Erythroblast (primary cell): ENCODE data around the gene KRT10.

ENCODE experiments used
- DNase-seq, 2 experiments: peaks; one replicate each; lab custom pipeline; 2025; lab: John Stamatoyannopoulos, UW
- GATA1 ChIP-seq: IDR thresholded peaks from 2 replicates; pipeline ENCODE4 v1.6.1; 2011; ENCODE audit warnings: low read depth, mild to moderate bottlenecking, control low read depth, low read length, moderate library complexity
- POLR2A ChIP-seq: IDR thresholded peaks from 2 replicates; pipeline ENCODE4 v1.6.1; 2011; ENCODE audit warnings: mild to moderate bottlenecking, low read length

KRT10 gene

GRCh38 chr17:40848583-40849235 lies 26.3 kb upstream of the KRT10 start:
- TF ChIP-seq POLR2A, result no peak
- TF ChIP-seq GATA1, result no peak

GRCh38 chr17:40846515-40847144 lies 24.2 kb upstream of the KRT10 start:
- no peak for TF ChIP-seq POLR2A
- no peak for TF ChIP-seq GATA1
- no peak for DNase-seq

More at GRCh38 chr17:40848583-40849235, 26.3 kb upstream of the KRT10 start:
- no peak for DNase-seq

GRCh38 chr17:40844671-40845107 lies 22.3 kb upstream of the KRT10 start:
- no peak for DNase-seq
- no peak for TF ChIP-seq POLR2A
- no peak for TF ChIP-seq GATA1

- TF ChIP-seq GATA1, result no peak
- TF ChIP-seq POLR2A, result no peak
- no peak for DNase-seq
Measured at GRCh38 chr17:40843242-40843641, 20.8 kb upstream of the KRT10 start.

- DNase-seq, result no peak
- TF ChIP-seq POLR2A (no peak), GATA1 (no peak)
Measured at GRCh38 chr17:40841246-40841645, 18.8 kb upstream of the KRT10 start.

GRCh38 chr17:40839194-40839593 lies 16.8 kb upstream of the KRT10 start:
- DNase-seq, result no peak
- no peak for TF ChIP-seq GATA1
- TF ChIP-seq POLR2A, result no peak

- TF ChIP-seq GATA1 (no peak), POLR2A (no peak)
Measured at GRCh38 chr17:40836020-40836419, 13.6 kb upstream of the KRT10 start.

GRCh38 chr17:40833882-40834281 lies 11.5 kb upstream of the KRT10 start:
- no peak for DNase-seq
- TF ChIP-seq GATA1, result no peak
- TF ChIP-seq POLR2A, result no peak

More at GRCh38 chr17:40836020-40836419, 13.6 kb upstream of the KRT10 start:
- no peak for DNase-seq

GRCh38 chr17:40832840-40833239 lies 10.4 kb upstream of the KRT10 start:
- no peak for DNase-seq
- TF ChIP-seq GATA1, result no peak
- TF ChIP-seq POLR2A, result no peak

- TF ChIP-seq GATA1, result no peak
- no peak for TF ChIP-seq POLR2A
- no peak for DNase-seq
Measured at GRCh38 chr17:40830085-40830776, 7.8 kb upstream of the KRT10 start.

- TF ChIP-seq GATA1 (no peak), POLR2A (no peak)
- no peak for DNase-seq
Measured at GRCh38 chr17:40828454-40829044, 6.1 kb upstream of the KRT10 start.

GRCh38 chr17:40827746-40828453 lies 5.5 kb upstream of the KRT10 start:
- peak; percentile 43 to 63 for DNase-seq
- no peak for TF ChIP-seq GATA1
- TF ChIP-seq POLR2A, result no peak

GRCh38 chr17:40825599-40825998 lies 3.2 kb upstream of the KRT10 start:
- no peak for DNase-seq
- no peak for TF ChIP-seq POLR2A
- no peak for TF ChIP-seq GATA1
